ENCODE data around the gene TBC1D1.
"Not testable (repeated sequence)": the region's sequence is repeated elsewhere in the genome, so short reads cannot be mapped to it uniquely, and the experiment has no call there.

Gene TBC1D1

DNA sequence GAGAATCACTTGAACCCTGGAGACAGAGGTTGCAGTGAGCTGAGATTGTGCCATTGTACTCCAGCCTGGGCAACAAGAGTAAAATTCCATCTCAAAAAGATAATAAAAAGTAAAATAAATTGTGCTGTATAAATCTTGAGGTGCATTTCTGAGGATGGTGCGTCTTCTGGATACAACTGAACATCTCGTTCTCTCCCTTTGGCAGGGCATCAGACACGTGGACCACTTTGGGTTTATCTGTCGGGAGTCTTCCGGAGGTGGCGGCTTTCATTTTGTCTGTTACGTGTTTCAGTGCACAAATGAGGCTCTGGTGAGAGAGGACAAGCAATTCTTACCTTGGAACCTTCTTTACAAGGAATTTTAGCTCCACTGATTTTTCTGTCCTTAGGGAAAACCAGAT lies 129.5 kb downstream of the TBC1D1 start:
- Histone ChIP-seq H2AFZ (ENCODE audit: low read length) (no peak overlapping the region), H3K4me2 (ENCODE audit: low read length) (no peak overlapping the region), H3K27ac (ENCODE audit: low read depth, low read length, poor library complexity, severe bottlenecking) (no peak overlapping the region), H3F3A (ENCODE audit: insufficient read depth, low read length) (no peaks in the 10 kb centered on the region; the same call in 1 of the 2 replicates), H3K79me2 (ENCODE audit: insufficient read depth, low read length) (peaks cover 16% of the 10 kb centered on the region), H3K9ac (ENCODE audit: low read length) (no peak overlapping the region), H3K9me3 (ENCODE audit: low read length) (no peaks in the 10 kb centered on the region), H3K4me3 (ENCODE audit: low read depth, low read length, poor library complexity, severe bottlenecking) (no peak overlapping the region), H3K36me3 (ENCODE audit: insufficient read depth, low read length) (peaks cover 100% of the 10 kb centered on the region), H3K9me2 (ENCODE audit: low read depth, low read length) (no peaks in the 10 kb centered on the region), H3K4me1 (ENCODE audit: insufficient read depth, low read length, severe bottlenecking) (no peaks in the 10 kb centered on the region), H4K20me1 (ENCODE audit: insufficient read depth, low read length) (no peaks in the 10 kb centered on the region), H3K27me3 (ENCODE audit: insufficient read depth, low read length) (no peaks in the 10 kb centered on the region)
- TF ChIP-seq EZH2 (IDR thresholded peaks at IDR 0.05; ENCODE audit: borderline replicate concordance, low read length) (no peak), CTCF (IDR thresholded peaks at IDR 0.05; ENCODE audit: low read length) (no peak)

DNA sequence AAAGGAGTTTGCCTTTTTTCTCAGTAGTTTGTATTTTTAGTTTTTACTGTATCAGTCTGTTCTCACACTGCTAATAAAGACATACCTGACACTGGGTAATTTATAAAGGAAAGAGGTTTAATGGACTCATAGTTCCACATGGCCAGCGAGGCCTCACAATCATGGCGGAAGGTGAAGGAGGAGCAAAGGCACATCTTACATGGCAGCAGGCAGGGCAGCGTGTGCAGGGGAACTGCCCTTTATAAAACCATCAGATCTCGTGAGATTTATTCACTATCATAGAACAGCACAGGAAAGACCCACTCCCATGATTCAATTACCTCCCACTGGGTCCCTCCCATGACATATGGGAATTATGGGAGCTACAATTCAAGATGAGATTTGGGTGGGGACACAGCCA lies 130.1 kb downstream of the TBC1D1 start:
- not testable (repeated sequence) for H3K4me3 ChIP-seq (ENCODE audit: low read depth, low read length, poor library complexity, severe bottlenecking); H3K27me3 ChIP-seq (ENCODE audit: insufficient read depth, low read length)
- peaks cover 100% of the 10 kb centered on the region for H3K36me3 ChIP-seq (ENCODE audit: insufficient read depth, low read length)

DNA sequence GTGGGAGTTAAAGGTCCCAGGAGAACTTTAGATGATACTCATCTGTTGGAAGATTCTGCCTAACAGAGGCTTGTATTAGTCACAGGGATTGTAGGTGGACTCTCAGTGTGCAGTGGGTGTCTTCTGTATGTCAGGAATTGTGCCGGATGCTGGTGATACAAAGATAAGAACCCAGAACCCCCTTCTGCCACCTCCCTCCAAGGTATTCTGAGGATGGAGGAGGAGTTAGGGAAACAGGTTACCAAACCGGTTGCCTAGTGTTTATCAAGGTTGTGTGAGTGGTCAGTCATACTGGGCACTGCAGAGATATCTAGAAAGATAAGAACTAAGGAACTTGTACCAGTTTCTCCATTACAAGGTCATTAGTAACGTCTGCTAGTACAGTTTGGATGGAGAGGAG lies 130.9 kb downstream of the TBC1D1 start:
- Histone ChIP-seq H4K20me1 (ENCODE audit: insufficient read depth, low read length) (no peaks in the 10 kb centered on the region), H3K36me3 (ENCODE audit: insufficient read depth, low read length) (peaks cover 100% of the 10 kb centered on the region), H3K9ac (ENCODE audit: low read length) (no peak overlapping the region), H3K4me3 (ENCODE audit: low read depth, low read length, poor library complexity, severe bottlenecking) (no peak overlapping the region), H3K27me3 (ENCODE audit: insufficient read depth, low read length) (no peaks in the 10 kb centered on the region), H3F3A (ENCODE audit: insufficient read depth, low read length) (no peaks in the 10 kb centered on the region; the same call in 1 of the 2 replicates), H3K9me3 (ENCODE audit: low read length) (no peaks in the 10 kb centered on the region), H2AFZ (ENCODE audit: low read length) (no peak overlapping the region), H3K4me2 (ENCODE audit: low read length) (no peak overlapping the region), H3K9me2 (ENCODE audit: low read depth, low read length) (no peaks in the 10 kb centered on the region), H3K79me2 (ENCODE audit: insufficient read depth, low read length) (peaks cover 16% of the 10 kb centered on the region), H3K27ac (ENCODE audit: low read depth, low read length, poor library complexity, severe bottlenecking) (no peak overlapping the region), H3K4me1 (ENCODE audit: insufficient read depth, low read length, severe bottlenecking) (no peaks in the 10 kb centered on the region)
- no peak for TF ChIP-seq CTCF (IDR thresholded peaks at IDR 0.05; ENCODE audit: low read length)
- TF ChIP-seq EZH2 (IDR thresholded peaks at IDR 0.05; ENCODE audit: borderline replicate concordance, low read length) = no peak

More for the DNA sequence above, 130.1 kb downstream of the TBC1D1 start:
- not testable (repeated sequence) for H3F3A ChIP-seq (ENCODE audit: insufficient read depth, low read length); H3K4me1 ChIP-seq (ENCODE audit: insufficient read depth, low read length, severe bottlenecking); H3K9ac ChIP-seq (ENCODE audit: low read length); H3K9me2 ChIP-seq (ENCODE audit: low read depth, low read length); H3K27ac ChIP-seq (ENCODE audit: low read depth, low read length, poor library complexity, severe bottlenecking); H3K4me2 ChIP-seq (ENCODE audit: low read length); H4K20me1 ChIP-seq (ENCODE audit: insufficient read depth, low read length); H3K9me3 ChIP-seq (ENCODE audit: low read length); H2AFZ ChIP-seq (ENCODE audit: low read length)
- H3K79me2 ChIP-seq (ENCODE audit: insufficient read depth, low read length) = peaks cover 16% of the 10 kb centered on the region
